NCI-H2171 treated with DMSO at 0.1 percent for 48 hours (cell line): ENCODE data around the gene TACR2.

Experiments used
- DNase-seq: peaks from one replicate; lab custom pipeline; 2025; lab: John Stamatoyannopoulos, UW

TACR2 gene

DNA sequence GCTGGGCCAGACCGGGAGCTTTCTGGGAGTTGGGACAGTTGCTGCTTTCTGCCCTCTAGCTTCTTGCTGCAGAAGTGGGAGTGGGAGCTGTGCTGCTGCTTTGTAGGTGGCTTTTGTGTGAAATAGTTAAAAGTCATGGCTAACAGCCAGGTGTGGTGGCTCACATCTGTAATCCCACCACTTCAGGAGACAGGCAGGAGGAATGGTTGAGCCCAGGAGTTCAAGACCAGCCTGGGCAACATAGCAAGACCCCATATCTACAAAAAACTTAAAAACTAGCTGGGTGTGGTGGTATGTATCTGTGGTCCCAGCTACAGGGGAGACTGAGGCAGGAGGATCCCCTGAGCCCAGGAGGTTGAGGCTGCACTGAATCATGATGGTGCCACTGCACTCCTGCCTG is 13.7 kb downstream of the TACR2 start:
- no peak for DNase-seq

DNA sequence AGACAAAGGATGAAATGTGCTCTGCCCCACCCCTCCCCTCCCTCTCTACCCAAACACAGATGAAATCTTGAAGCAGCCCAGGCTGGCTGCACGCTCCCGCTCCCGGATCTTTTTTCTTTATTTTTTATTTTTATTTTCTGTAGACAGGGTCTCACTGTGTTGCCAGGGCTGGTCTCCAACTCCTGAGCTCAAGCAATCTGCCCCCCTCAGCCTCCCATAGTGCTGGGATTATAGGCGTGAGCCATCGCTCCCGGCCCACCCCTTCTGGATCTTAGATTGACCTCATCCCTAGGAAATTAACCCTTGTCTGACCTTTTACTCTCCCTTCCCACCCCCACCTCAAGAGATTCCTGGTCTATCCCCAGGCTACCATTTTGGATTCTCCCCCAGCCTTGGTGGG is 14.3 kb downstream of the TACR2 start:
- no peak for DNase-seq

DNA sequence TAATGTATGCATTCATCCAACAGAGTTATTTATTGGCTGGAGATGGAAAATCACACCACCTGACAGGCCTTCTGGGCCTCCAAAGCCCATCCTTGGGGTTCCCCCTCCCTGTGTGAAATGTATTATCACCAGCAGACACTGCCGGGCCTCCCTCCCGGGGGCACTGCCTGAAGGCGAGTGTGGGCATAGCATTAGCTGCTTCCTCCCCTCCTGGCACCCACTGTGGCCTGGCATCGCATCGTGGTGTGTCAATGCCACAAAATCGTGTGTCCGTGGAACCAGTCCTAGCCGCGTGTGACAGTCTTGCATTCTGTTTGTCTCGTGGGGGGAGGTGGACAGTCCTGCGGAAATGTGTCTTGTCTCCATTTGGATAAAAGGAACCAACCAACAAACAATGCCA is 15.3 kb downstream of the TACR2 start:
- no peak for DNase-seq

DNA sequence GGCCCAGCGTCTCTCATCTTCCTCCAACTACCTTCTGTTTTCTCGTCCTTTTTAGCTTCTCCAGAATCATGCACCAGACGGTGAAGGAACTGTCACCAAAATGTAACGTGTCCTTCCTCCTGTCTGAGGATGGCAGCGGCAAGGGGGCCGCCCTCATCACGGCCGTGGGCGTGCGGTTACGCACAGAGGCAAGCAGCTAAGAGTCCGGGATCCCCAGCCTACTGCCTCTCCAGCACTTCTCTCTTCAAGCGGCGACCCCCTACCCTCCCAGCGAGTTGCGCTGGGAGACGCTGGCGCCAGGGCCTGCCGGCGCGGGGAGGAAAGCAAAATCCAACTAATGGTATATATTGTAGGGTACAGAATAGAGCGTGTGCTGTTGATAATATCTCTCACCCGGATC is 15.8 kb downstream of the TACR2 start:
- no peak for DNase-seq

DNA sequence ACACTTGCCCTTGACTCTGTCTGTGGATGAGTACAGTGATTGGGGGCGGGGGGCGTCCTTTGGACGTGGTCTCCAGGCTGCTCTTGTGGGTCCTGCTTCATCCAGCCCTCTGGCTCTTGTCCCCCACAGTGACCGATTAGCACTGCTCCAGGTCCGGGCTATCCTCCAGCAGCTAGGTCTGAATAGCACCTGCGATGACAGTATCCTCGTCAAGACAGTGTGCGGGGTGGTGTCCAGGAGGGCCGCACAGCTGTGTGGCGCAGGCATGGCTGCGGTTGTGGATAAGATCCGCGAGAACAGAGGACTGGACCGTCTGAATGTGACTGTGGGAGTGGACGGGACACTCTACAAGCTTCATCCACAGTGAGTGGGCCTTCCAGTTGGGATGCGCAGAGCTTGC is 18.3 kb downstream of the TACR2 start:
- no peak for DNase-seq

DNA sequence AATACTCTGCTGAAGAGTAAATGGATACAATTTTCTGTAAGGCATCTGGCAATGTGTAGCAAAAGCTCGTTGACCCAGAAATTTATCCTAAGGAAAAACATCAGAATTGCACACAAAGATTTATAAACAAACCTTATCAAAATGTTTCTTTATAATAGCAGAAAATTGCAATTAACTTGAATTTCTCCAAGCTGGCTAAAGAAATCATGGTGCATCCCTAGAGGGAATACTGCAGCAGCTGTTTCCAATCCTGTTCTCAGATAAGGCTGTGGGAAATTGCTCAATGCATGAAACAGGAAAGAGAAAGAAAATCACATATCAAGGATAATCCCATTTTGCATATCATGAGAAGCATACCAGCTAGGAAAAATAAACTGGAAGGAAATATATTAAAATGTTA is 18.7 kb downstream of the TACR2 start:
- DNase-seq = no peak

DNA sequence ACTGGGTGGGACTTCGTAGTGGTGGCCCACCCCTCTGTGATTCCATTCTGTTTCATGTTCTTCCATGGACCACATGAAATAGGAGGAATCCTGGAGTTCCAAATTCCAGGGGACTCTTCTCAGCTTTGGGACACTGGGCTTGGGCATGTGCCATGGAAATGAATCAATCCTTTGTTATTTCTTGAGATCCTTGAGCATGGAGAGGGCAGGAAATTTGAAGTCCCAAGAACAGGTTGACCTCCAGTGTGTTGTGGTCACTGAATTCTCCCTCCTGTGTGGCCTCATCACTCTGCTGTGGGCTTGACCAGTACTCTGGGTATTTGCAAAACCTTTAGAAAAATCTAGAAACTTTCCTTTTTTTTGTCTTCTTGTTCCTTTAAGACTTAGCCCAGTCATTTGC is 22.7 kb downstream of the TACR2 start:
- DNase-seq = no peak

DNA sequence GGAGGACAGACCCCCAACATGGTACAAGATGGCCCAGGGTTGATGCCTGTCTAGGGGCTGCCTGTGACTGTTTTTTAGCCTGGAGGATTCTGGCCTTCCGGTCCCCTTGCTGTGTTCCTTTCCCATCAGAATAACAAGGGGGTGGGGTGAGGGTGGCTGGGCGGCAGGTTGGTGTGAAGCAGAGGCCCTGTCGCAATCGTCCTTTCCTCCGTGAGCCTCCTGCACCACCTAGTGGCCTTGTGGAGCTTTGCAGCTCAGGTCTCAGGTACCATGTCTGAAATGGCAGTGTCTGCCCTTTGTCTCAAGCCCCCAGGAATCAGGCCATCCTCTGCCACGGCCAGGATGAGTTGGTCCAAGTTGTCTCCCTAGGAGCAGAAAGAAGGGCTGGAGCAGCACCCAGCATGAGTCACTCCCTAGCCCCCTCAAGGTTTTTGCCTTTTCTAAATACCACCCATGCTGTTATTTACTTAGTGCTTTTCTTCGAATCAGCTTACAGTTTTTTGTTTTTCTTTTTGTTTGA is 24.2 kb downstream of the TACR2 start:
- DNase-seq = peak; percentile 75

DNA sequence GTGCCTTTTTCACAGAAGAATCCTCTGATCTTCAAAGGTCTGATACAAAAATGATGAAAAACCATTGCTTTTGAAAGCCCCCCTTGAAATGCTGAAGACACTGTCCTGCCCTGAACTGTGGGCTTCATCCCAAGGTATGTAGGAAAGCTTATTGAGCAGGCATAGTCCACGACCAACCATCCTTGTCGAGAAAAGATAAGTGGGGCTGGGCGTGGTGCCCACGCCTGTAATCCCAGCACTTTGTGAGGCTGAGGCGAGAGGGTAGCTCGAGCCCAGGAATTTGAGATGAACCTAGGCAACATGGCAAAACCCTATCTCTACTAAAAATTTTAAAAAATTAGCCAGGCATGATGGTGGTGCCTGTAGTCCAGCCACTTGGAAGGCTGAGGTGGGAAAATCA is 25.6 kb downstream of the TACR2 start:
- DNase-seq = no peak

DNA sequence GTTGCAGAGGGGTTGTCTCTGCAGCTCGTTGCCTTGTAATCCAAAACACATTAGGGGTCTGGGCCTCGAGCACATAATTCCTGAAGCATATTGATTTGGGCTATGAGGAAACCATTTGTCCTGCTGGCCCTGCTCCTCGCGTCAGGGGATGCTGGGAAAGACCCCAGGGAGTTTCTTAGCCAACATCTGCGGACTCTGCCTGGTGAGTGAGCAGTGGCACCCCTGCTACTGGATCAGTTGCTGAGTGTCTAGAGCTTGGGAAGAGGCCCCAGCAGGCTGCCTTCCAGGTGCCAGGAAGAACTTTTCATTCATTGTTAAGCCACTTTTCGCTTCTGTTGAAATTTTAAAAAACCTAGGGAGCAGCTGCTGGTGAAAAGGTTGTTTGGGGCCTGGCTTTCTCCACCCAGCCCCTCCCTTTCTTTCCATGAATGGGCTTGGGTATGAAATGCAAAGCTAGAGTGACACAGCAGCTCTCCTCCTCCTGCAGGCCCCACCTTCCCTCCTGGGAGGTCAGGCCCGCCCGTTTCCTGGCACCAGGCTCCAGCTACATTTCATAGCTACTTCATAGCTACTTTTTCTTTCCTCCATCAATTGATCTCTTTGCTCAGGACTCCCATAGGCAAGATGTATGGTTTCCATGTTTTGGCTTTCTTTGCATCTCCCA is 26.8 kb downstream of the TACR2 start:
- peak; percentile 35 for DNase-seq

DNA sequence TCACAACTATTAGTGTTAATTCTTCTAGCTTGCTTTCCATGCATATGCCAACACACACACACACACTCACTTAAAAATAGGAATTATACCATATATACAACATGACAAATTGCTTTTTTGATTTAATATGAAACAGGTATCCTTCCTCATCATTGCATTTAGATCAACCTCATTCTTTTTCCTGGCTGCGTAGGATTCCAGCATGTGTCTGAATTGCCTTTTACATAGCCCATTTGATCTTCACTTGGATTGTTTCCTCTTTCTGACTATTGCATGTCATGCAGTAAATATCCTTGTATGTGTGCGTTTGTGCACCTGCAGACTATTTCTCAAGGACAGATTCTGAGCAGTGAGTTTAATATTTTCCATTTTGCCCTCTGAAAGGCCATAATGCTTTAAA is 28.2 kb downstream of the TACR2 start:
- no peak for DNase-seq

DNA sequence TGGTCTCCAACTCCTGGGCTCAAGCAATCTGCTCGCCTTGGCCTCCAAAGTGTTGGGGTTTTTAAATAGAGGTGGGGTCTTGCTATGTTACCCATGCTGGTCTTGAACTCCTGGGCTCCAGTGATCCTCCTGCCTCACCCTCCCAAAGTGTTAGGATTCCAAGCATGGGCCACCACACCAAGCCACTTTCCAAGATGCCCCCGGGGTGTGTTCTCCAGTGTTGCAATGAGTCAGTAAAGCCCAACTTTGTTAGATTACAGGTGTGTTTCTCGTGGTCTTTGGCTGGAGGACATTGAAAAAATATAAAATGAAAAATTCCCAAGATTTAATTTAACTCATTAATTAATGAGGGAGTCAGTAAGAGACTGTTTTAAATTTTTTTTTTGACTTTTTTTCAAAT is 29.2 kb downstream of the TACR2 start:
- DNase-seq = no peak

DNA sequence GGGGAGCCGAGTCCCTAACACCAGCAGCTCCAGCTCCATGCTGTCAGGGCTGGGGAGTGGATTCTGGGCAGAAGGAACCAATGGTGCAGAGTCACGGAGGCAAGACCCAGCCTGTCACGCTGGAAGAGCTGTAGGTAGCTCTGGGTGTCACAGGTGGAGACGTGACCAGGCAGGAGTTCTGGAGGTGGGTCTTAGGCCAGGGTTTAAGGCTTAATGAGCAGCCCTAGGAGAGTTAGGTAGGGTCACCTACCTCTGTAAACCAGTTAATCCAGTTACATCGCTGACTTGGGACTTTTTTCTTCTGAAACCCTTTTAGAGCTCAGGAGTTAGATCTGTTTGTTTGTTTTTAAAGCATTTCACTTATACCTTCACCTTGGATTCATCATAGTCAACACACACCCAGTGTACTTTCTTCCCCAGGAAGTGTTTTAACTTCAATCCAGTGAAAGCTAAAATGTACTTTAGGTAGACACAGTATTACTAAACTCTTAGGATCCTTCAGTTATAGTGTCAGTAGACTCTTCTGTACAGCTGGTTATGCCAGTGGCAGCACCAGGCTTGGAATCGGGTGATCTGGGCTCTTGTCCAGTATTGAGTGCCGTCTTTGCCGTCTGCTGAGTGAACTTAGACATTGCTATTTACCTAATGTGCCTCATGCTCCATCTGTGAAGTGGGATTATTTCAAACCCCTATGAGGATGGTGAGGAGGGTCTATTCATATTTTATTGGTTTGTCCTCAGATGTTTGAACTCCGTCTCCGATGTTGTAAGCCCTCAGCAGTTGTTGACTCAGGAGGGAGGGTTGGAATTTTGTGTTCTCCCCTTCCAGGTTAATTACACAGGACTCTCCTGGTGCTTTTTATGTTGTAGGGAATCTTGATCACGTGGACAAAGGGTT is 31.0 kb downstream of the TACR2 start:
- no peak for DNase-seq

DNA sequence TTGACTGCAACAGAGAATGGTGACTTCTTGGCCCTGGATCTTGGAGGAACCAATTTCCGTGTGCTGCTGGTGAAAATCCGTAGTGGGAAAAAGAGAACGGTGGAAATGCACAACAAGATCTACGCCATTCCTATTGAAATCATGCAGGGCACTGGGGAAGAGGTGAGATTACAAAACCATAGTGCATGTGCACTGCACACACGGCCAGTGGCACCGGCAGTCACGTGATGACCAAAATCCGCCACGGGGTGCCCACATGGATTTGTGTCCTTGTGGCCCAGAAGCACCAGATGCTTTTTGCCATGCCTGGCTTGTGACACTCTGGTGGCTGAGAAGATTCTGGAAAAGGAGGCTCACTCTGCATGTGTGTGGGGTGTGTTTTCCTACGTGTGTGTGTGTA is 32.4 kb downstream of the TACR2 start:
- no peak for DNase-seq

DNA sequence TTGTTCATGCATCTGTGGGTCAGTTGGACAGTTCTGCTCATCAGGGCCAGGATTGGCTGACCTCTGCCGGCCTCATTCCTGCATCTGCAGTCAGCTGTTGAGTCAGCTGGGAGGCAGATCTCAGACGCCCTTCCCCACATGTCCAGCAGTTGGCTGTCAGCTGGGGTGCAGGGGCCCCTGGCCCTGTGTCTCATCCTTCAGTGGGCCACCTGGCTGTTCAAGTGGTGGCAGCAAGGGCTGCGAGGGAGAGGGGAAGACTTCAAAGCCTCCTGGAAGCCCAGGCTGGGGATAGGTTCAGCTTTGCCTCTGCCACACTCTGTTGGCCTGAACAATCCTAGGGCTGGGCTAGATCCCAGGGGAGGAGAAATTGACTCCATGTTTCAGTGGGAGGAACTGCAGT is 33.2 kb downstream of the TACR2 start:
- DNase-seq = peak; percentile 16

DNA sequence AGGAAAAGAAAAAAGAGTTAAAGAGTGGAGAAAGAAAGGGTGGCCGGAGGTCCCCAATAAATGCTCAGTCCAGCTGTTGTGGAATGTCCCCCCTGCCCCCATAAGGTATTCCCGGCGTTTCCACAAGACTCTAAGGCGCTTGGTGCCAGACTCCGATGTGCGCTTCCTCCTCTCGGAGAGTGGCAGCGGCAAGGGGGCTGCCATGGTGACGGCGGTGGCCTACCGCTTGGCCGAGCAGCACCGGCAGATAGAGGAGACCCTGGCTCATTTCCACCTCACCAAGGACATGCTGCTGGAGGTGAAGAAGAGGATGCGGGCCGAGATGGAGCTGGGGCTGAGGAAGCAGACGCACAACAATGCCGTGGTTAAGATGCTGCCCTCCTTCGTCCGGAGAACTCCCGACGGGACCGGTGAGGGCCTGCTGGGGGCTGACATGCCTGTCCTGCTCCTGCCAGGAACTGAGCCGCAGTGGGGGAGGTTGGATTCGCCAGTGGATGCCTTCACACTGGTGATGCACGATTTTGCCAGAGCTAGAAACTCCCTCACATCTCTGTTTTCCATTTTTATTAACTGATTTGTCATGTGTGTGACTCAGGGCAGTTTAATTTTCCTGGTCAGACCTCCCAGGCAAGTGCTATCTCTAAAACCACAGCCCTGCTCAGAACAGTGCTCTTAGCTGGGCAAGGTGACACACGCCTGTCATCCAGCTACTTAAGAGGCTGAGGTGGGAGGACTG is 34.2 kb downstream of the TACR2 start:
- DNase-seq = no peak

DNA sequence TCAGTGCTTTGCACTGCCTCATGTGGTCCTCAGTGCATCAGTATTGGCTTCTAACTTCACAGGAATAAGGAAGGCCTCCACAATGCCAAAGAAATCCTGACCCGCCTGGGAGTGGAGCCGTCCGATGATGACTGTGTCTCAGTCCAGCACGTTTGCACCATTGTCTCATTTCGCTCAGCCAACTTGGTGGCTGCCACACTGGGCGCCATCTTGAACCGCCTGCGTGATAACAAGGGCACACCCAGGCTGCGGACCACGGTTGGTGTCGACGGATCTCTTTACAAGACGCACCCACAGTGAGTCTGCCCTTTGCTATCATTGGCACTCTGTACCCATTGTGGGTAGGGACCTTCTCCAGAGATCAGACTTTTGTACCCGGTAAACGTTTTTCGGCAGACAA is 36.9 kb downstream of the TACR2 start:
- DNase-seq = no peak

DNA sequence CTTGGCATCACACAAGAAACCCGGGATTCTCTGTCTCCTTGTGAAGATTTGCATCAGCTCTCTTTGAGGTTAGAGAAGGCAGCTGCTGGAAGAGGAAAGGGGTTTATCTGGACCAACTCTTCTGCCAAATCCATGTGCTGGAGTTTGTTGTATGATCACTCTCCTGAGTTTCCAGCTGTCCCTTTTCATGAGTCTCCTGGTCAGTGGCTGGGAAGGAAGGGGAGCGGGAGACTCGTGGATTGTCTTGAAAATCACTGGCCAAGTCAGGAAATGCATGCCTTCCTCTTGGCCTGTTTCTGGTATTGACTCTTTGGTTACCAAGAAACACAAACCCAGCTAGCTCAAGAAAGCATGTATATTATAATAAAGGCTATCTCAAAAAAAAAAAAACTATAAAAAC is 38.8 kb downstream of the TACR2 start:
- no peak for DNase-seq

DNA sequence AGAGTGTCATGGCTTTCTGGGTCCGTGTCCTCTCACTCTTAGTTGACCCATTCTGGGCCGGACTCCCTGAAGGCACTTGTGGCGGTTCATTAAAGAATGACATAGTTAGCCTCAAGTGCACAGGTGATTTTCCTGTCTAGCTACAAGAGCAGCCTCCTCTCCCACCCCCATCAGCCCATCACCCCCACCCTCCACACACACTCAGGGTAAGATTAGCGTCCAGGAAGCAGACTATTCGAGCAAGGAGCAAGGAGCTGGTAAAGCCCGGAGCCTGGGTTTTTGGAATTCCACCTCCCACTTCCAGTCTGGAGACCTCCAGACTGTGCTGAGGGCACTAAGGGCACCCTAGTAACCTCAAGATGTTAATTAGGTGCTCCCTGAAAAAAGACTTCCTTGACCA is 39.5 kb downstream of the TACR2 start:
- DNase-seq = no peak

DNA sequence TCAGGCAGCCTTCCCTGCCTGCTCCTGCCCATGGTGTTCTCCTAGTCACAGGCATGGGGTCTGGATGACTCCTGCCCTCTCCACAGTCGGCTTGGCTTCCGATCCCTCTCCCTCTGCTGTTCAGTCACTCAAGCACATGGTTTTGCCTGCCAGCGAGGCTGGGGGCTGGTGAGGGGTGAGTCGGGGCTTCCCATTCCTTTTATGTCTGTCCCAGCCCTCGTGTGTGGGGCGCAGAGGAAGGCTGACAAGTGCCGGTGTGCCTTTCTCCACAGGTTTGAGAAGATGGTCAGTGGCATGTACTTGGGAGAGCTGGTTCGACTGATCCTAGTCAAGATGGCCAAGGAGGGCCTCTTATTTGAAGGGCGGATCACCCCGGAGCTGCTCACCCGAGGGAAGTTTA is 40.1 kb downstream of the TACR2 start:
- no peak for DNase-seq

DNA sequence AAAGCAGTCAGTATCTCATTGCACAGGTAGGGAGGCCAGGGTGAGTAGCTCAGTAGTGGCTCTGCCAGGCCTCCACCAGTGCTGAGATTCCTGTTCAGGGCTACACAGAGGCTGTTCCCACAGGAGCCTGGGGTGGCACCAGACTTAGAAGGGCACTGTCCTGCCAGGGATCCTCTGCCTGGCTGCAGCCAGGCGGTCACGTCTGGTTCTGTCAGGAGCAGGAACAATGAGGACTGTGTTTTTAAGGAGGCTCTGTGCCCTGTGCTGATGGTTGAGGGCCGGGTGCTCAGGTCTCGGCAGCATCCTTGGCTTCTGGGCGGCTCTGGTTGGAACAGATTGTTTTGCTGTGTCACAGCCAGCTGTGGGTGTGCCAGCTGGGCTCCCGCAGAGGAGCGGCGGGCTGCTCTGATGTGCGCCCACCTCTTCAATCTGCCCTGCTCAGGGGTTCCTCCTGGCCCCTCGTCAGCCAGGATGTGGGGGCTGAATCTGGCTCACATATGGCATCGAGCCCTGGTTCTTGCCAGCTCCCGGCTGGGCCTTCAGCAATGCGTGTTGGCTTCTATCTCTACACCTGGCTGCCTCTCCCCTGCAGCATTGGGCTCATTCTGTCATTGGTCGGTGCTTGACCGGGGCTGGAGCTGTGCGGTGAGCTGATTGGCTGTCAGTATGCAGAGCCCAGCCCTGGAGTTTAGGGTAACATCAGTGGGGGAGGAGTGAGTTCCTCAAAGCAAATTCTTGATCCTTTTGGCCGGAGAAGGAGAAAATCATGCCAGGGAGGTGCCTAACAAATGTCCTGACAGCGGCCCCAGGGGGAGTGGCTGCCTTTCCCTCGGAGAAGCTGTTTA is 41.2 kb downstream of the TACR2 start:
- DNase-seq = peak; percentile 95

DNA sequence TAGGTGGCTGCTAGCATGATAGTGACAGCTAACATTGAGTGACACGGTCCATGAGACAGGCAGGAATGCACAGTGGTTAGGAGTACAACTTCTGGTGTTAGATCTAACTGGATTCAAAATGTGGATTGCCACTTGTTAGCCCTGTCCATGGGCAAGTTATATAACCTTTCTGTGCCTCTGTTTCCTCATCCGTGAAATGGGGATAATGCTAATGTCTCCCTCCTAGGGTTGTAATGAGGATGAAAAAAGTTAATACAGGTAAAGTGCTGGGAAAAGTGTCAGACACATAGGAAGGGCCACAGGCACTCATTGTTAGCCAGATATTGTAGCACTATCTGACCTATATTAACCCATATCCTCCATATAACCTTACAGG is 41.8 kb downstream of the TACR2 start:
- DNase-seq = no peak
